ENCODE results near the gene ABTB2. TPM values are rescaled to one million over a fixed set of nuclear protein-coding genes. Genes with fewer than 3 reads are reported as not detected.

Gene ABTB2
- total and polyA plus RNA-seq, 2 experiments from 2014 or later = 2.6 to 12.1 TPM

GRCh38 chr11:34175284-34176019 lies 182.4 kb downstream of the ABTB2 start:
- Mint-ChIP-seq H3K9me3 (no peaks in the 10 kb centered on the region), H3K4me1 (peaks cover 8% of the 10 kb centered on the region; the same call in 1 of the 3 replicates), H3K27ac (no peak overlapping the region), H3K4me3 (peak overlapping the region; percentile 67; the same call in 1 of the 3 replicates), H3K36me3 (ENCODE audit: low read depth) (no peaks in the 10 kb centered on the region), H3K27me3 (ENCODE audit: insufficient read depth, low read depth, poor library complexity) (peaks cover 10% of the 10 kb centered on the region)
- ATAC-seq (no peak), DNase-seq (ENCODE audit: low spot score) (no peak)
- no peaks in the 10 kb centered on the region for H3F3A ChIP-seq (replicated peaks; ENCODE audit: low read depth)
- H4K20me1 ChIP-seq (replicated peaks; ENCODE audit: insufficient read depth) = 0 out of 2 replicates have a peak, but pooled peaks cover 2% of the 10 kb centered on the region
- H3K4me2 ChIP-seq = no peak overlapping the region
- H3K4me3 ChIP-seq = no peak overlapping the region
- H3K27me3 ChIP-seq (ENCODE audit: insufficient read depth) = no peaks in the 10 kb centered on the region
- peaks cover 8% of the 10 kb centered on the region for H3K4me1 ChIP-seq (ENCODE audit: insufficient read depth)
- no peaks in the 10 kb centered on the region for H3K36me3 ChIP-seq (ENCODE audit: insufficient read depth)
- no peaks in the 10 kb centered on the region for H3K9me2 ChIP-seq (ENCODE audit: insufficient read depth)
- no peaks in the 10 kb centered on the region for H3K79me2 ChIP-seq (replicated peaks; ENCODE audit: insufficient read depth)
- no peak overlapping the region for H2AFZ ChIP-seq
- no peak overlapping the region for H3K27ac ChIP-seq (ENCODE audit: low read depth)
- TF ChIP-seq CTCF (conservative IDR thresholded peaks at IDR 0.05; ENCODE audit: low read depth in 2 of 2) = no peak
- no peak for TF ChIP-seq NANOG (IDR thresholded peaks at IDR 0.05; ENCODE audit: borderline replicate concordance)
- no peak for TF ChIP-seq STAT1 (IDR thresholded peaks at IDR 0.05; ENCODE audit: unreplicated experiment)
- no peak for TF ChIP-seq POLR2AphosphoS5 (IDR thresholded peaks at IDR 0.05; ENCODE audit: low read depth)
- no peak for TF ChIP-seq ETS1 (IDR thresholded peaks at IDR 0.05)
- no peak for TF ChIP-seq ZNF114 (CRISPR knock-in tag; IDR thresholded peaks at IDR 0.05)
- no peak for TF ChIP-seq CREB1 (CRISPR knock-in tag; IDR thresholded peaks at IDR 0.05; ENCODE audit: low read depth)
- TF ChIP-seq REST (IDR thresholded peaks at IDR 0.05; ENCODE audit: unreplicated experiment) = no peak
- TF ChIP-seq ZNF331 (CRISPR knock-in tag; IDR thresholded peaks at IDR 0.05; ENCODE audit: low read depth) = no peak
- no peak for TF ChIP-seq EZH2 (IDR thresholded peaks at IDR 0.05; ENCODE audit: low read depth, unreplicated experiment)
- TF ChIP-seq JUNB (IDR thresholded peaks at IDR 0.05; ENCODE audit: unreplicated experiment) = no peak
- no peak for TF ChIP-seq ZNF462 (CRISPR knock-in tag; IDR thresholded peaks at IDR 0.05)
- no peak for TF ChIP-seq EZH2phosphoT487 (IDR thresholded peaks at IDR 0.05; ENCODE audit: unreplicated experiment)

Data from GM23338 (cell line).